Fibroblast of lung (primary cell): ENCODE results near the gene STXBP4. TPM values are rescaled to one million over a fixed set of nuclear protein-coding genes. Genes with fewer than 3 reads are reported as not detected.

Experiments
- DNase-seq, 2 donors: peaks; one replicate each; pipeline versions ENCODE4 v3.0.0 to v3.0.0-alpha.2; 2010; ENCODE audit warnings: low read depth in 2 of 2
- H2AFZ ChIP-seq: 2 replicates; pipeline ENCODE4 v1.5.1; 2012; ENCODE audit warnings: low read length, control low read depth, inconsistent platforms
- H3K27ac ChIP-seq: 2 replicates; pipeline ENCODE4 v1.5.1; 2011; ENCODE audit warnings: low read length, control low read depth; ENCODE audit not compliant: insufficient read depth
- H3K27me3 ChIP-seq: 2 replicates; pipeline ENCODE4 v1.5.1; 2011; ENCODE audit warnings: mild to moderate bottlenecking, low read length; ENCODE audit not compliant: control insufficient read depth, insufficient read depth
- H3K36me3 ChIP-seq: 2 replicates; pipeline ENCODE4 v1.5.1; 2011; ENCODE audit warnings: low read length; ENCODE audit not compliant: control insufficient read depth, insufficient read depth
- H3K4me1 ChIP-seq: 2 replicates; pipeline ENCODE4 v1.5.1; 2011; ENCODE audit warnings: low read length; ENCODE audit not compliant: control insufficient read depth, insufficient read depth; ENCODE audit errors: extremely low read depth
- H3K4me2 ChIP-seq: 2 replicates; pipeline ENCODE4 v1.5.1; 2011; ENCODE audit warnings: low read length, control low read depth; ENCODE audit not compliant: insufficient read depth; ENCODE audit errors: extremely low read depth
- H3K4me3 ChIP-seq, 4 experiments: fragments of 200-600 bp in 1 of 4; sonication (generic) in 1 of 4; replicated peaks in 1 of 4; 2 replicates each; pipeline ENCODE4 v1.5.1; 2011 to 2016; ENCODE audit warnings: low read length in 4 of 4, low read depth in 3 of 4, mild to moderate bottlenecking in 3 of 4, control low read depth in 2 of 4, inconsistent platforms in 1 of 4, mixed read lengths in 1 of 4; ENCODE audit not compliant: insufficient read depth in 1 of 4; ENCODE audit errors: control extremely low read depth in 1 of 4
- H3K79me2 ChIP-seq: 2 replicates; pipeline ENCODE4 v1.5.1; 2012; ENCODE audit warnings: mild to moderate bottlenecking, low read length, inconsistent platforms; ENCODE audit not compliant: control insufficient read depth, insufficient read depth
- H3K9ac ChIP-seq: 2 replicates; pipeline ENCODE4 v1.5.1; 2011; ENCODE audit warnings: mild to moderate bottlenecking, low read length, control low read depth; ENCODE audit not compliant: insufficient read depth
- H3K9me3 ChIP-seq: 2 replicates; pipeline ENCODE4 v1.5.1; 2012; ENCODE audit warnings: low read depth, low read length; ENCODE audit not compliant: control insufficient read depth, insufficient read depth
- H4K20me1 ChIP-seq: 2 replicates; pipeline ENCODE4 v1.5.1; 2011; ENCODE audit warnings: low read length; ENCODE audit not compliant: control insufficient read depth, insufficient read depth; ENCODE audit errors: extremely low read depth
- EZH2 ChIP-seq: IDR thresholded peaks from 2 replicates; pipeline ENCODE4 v1.5.1; 2012; ENCODE audit warnings: low read length, control low read depth, mild to moderate bottlenecking; ENCODE audit errors: missing control alignments
- polyA plus RNA-seq, 2 donors: library from polyadenylated mRNA; depleted of rRNA in 1 of 2; stranded (reverse) in 1 of 2; unstranded in 1 of 2; fragments of >200 nt; gene quantifications; 2 replicates each; pipeline ENCODE4 v1.2.1, GENCODE V29; 2011 to 2012; ENCODE audit warnings: missing spikeins in 1 of 2
- total RNA-seq: library from RNA; depleted of rRNA; stranded (reverse); fragments of >200 nt; gene quantifications from 2 replicates; pipeline ENCODE4 v1.2.1, GENCODE V29; 2014
- TF ChIP-seq, protein P1 (sequence below), 2 donors: IDR thresholded peaks in 1 of 2; conservative IDR thresholded peaks in 1 of 2; 1 replicate in 1 of 2; 2 replicates in 1 of 2; pipeline ENCODE4 v1.5.1; 2011 to 2012; ENCODE audit warnings: low read length in 2 of 2, control low read depth in 1 of 2, inconsistent platforms in 1 of 2, low read depth in 1 of 2, mild to moderate bottlenecking in 1 of 2

The STXBP4 gene
- total and polyA plus RNA-seq, 2 donors (not counting 1 experiment from before 2014, with no cell fraction given), result 5.6 to 9.8 TPM

DNA sequence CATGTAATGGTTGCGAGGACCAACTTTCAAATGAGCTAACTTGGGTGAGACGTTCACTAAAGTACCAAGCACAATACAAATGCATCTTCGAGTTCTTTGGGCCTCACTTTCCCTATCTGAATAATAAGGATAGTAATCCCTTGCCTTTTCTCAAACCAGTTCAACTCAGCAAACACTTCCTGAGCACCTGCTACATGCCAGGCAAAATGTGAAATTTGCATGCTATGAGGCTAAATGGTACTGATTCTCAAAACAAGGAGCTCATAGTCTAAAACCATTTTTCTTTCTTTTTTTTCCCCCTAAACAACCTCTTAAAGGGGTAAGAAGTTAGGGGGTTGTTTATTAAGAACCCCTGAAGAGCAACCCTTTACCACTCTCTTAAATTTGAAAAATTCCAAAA is 194.8 kb downstream of the STXBP4 start:
- H2AFZ ChIP-seq, result no peak overlapping the region
- H3K27ac ChIP-seq, result no peak overlapping the region
- no peak for DNase-seq
- no peaks in the 10 kb centered on the region for H3K36me3 ChIP-seq
- no peak overlapping the region for H3K9ac ChIP-seq
- no peak overlapping the region for H3K4me3 ChIP-seq
- no peaks in the 10 kb centered on the region for H4K20me1 ChIP-seq
- TF ChIP-seq, protein P1, sequence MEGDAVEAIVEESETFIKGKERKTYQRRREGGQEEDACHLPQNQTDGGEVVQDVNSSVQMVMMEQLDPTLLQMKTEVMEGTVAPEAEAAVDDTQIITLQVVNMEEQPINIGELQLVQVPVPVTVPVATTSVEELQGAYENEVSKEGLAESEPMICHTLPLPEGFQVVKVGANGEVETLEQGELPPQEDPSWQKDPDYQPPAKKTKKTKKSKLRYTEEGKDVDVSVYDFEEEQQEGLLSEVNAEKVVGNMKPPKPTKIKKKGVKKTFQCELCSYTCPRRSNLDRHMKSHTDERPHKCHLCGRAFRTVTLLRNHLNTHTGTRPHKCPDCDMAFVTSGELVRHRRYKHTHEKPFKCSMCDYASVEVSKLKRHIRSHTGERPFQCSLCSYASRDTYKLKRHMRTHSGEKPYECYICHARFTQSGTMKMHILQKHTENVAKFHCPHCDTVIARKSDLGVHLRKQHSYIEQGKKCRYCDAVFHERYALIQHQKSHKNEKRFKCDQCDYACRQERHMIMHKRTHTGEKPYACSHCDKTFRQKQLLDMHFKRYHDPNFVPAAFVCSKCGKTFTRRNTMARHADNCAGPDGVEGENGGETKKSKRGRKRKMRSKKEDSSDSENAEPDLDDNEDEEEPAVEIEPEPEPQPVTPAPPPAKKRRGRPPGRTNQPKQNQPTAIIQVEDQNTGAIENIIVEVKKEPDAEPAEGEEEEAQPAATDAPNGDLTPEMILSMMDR (conservative IDR thresholded peaks at IDR 0.05 in 1 of 2, IDR thresholded peaks at IDR 0.05 in 1 of 2; ENCODE audit: low read depth in 1 of 2, low read length in 2 of 2), result no peak
- no peak for TF ChIP-seq EZH2
- H3K9me3 ChIP-seq, result no peaks in the 10 kb centered on the region
- no peaks in the 10 kb centered on the region for H3K79me2 ChIP-seq
- H3K4me1 ChIP-seq, result peaks cover 2% of the 10 kb centered on the region
- no peak overlapping the region for H3K4me2 ChIP-seq
- no peaks in the 10 kb centered on the region for H3K27me3 ChIP-seq

DNA sequence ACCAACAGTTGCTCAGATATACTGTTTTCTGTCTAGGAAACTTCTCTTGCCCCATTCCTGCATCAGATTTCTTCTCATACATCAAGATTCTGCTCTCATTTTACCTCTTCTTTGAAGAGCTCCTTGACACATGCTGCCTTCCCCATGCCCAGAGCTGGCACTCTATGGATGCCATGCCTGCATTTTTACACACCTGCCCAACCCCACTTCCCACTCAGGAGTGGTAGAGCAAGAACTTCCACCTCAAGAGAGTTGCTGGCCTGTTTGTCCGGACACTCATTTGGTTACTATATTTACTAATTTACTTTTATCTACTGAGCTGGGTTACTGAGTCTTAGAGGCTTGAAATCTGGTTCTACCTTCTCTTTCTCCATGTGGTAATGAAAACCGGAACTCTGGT is 197.9 kb downstream of the STXBP4 start:
- Histone ChIP-seq H3K9me3 (no peaks in the 10 kb centered on the region), H4K20me1 (no peaks in the 10 kb centered on the region), H3K27me3 (no peaks in the 10 kb centered on the region), H2AFZ (no peak overlapping the region), H3K36me3 (no peaks in the 10 kb centered on the region), H3K4me1 (peaks cover 2% of the 10 kb centered on the region), H3K79me2 (no peaks in the 10 kb centered on the region), H3K9ac (no peak overlapping the region), H3K4me2 (no peak overlapping the region), H3K4me3 (no peak overlapping the region), H3K27ac (no peak overlapping the region)
- DNase-seq, result no peak
- TF ChIP-seq, protein P1 (conservative IDR thresholded peaks at IDR 0.05 in 1 of 2, IDR thresholded peaks at IDR 0.05 in 1 of 2; ENCODE audit: low read depth in 1 of 2, low read length in 2 of 2), result no peak
- TF ChIP-seq EZH2, result no peak

DNA sequence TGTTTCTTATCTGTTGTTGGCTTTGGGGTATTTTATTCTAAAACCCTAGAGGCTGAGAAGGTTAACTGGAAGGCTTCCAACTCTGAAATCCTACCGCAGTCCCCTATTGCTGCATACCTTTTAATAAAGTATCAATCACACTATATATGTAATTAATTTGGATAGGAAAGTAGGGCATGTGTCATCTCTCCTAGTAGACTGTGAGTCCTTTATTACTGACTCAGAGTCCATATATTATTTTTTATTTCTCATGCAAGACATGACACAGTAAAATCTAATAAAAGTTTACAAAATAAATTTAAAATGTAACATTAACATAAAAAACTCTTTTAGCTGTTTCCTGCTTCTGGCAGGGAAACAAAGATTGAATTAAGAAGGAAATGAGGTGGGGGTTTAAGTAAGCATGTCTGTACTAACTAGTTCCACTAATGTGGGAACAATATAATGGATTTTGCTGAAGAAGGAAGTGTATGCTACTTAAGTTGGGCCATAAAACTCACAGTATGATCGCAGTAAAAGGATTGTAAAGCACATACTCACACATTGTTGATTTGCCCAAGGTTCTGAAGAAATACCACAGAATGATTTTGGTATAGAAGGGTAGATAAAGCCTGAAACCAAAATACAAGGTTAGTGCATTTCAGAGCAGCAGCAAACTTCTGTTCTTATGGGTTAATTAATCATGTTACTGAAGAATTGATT is 198.6 kb downstream of the STXBP4 start:
- Histone ChIP-seq H4K20me1 (no peaks in the 10 kb centered on the region), H3K4me3 (no peak overlapping the region), H3K27ac (no peak overlapping the region), H3K79me2 (no peaks in the 10 kb centered on the region), H3K9me3 (no peaks in the 10 kb centered on the region), H3K36me3 (no peaks in the 10 kb centered on the region), H2AFZ (no peak overlapping the region), H3K4me2 (no peak overlapping the region), H3K27me3 (no peaks in the 10 kb centered on the region), H3K4me1 (peaks cover 2% of the 10 kb centered on the region), H3K9ac (no peak overlapping the region)
- no peak for TF ChIP-seq EZH2
- TF ChIP-seq, protein P1 (conservative IDR thresholded peaks at IDR 0.05 in 1 of 2, IDR thresholded peaks at IDR 0.05 in 1 of 2; ENCODE audit: low read depth in 1 of 2, low read length in 2 of 2), result no peak
- peak in 1 of 2 donors; percentile 42 for DNase-seq
